PC-9 (cell line): ENCODE measurements around the gene IFNL1. TPM values are rescaled to one million over a fixed set of nuclear protein-coding genes. Genes with fewer than 3 reads are reported as not detected.

ENCODE experiments used
- BruUV-seq: library from RNA; stranded (reverse); fragments of 400-500 nt; replicated peaks from 2 replicates; lab custom pipeline; 2021; lab: Mats Ljungman, UMichigan
- CTCF ChIA-PET: fragments of 300-600 bp; sonication (Branson Sonifier 250); formaldehyde crosslinking; loops from one replicate; lab custom pipeline; 2022; ENCODE audit warnings: antibody characterized with exemption; lab: Charles Lee
- POLR2A ChIA-PET: fragments of 300-600 bp; sonication (Branson Sonifier 250); formaldehyde crosslinking; loops from one replicate; lab custom pipeline; 2022; ENCODE audit warnings: antibody characterized with exemption; ENCODE audit not compliant: unreplicated experiment; lab: Charles Lee
- DNase-seq, 2 experiments: peaks; one replicate each; pipeline versions ENCODE4 v3.0.0 to v3.0.0-alpha.2; 2015 to 2022; ENCODE audit warnings: mixed read lengths in 1 of 2
- H2AFZ ChIP-seq: fragments of 200-600 bp; sonication (generic); 2 replicates; pipeline ENCODE4 v1.8.1; 2017; ENCODE audit warnings: antibody characterized with exemption
- H3F3A ChIP-seq: fragments of 200-600 bp; sonication (generic); 2 replicates; pipeline ENCODE4 v1.8.1; 2017; ENCODE audit warnings: antibody characterized with exemption, mild to moderate bottlenecking, low read depth; ENCODE audit not compliant: insufficient read depth
- H3K27ac ChIP-seq: fragments of 200-600 bp; sonication (generic); 2 replicates; pipeline ENCODE4 v1.6.1; 2016; ENCODE audit warnings: mixed run types
- H3K27me3 ChIP-seq: fragments of 200-600 bp; sonication (generic); 2 replicates; pipeline ENCODE4 v1.6.1; 2016; ENCODE audit warnings: low read depth, mixed run types; ENCODE audit not compliant: insufficient read depth
- H3K36me3 ChIP-seq: fragments of 200-600 bp; sonication (generic); 2 replicates; pipeline ENCODE4 v1.6.1; 2016; ENCODE audit warnings: low read depth, mixed run types
- H3K4me1 ChIP-seq: fragments of 200-600 bp; sonication (generic); replicated peaks from 2 replicates; pipeline ENCODE4 v1.6.1; 2016; ENCODE audit warnings: mixed run types; ENCODE audit not compliant: insufficient read depth
- H3K4me2 ChIP-seq: fragments of 200-600 bp; sonication (generic); 2 replicates; pipeline ENCODE4 v1.6.1; 2017; ENCODE audit warnings: mixed run types
- H3K4me3 ChIP-seq: fragments of 200-600 bp; sonication (generic); 2 replicates; pipeline ENCODE4 v1.6.1; 2016; ENCODE audit warnings: mixed run types
- H3K79me2 ChIP-seq: fragments of 200-600 bp; sonication (generic); 2 replicates; pipeline ENCODE4 v1.6.1; 2017; ENCODE audit warnings: low read depth, mixed run types
- H3K9me2 ChIP-seq: fragments of 200-600 bp; sonication (generic); 2 replicates; pipeline ENCODE4 v1.8.1; 2017; ENCODE audit warnings: mild to moderate bottlenecking; ENCODE audit not compliant: insufficient read depth
- H3K9me3 ChIP-seq: fragments of 200-600 bp; sonication (generic); 2 replicates; pipeline ENCODE4 v1.8.1; 2016; ENCODE audit warnings: low read depth; ENCODE audit not compliant: insufficient read depth
- H4K20me1 ChIP-seq: fragments of 200-600 bp; sonication (generic); 2 replicates; pipeline ENCODE4 v1.8.1; 2017; ENCODE audit not compliant: insufficient read depth
- CTCF ChIP-seq: fragments of 200-600 bp; sonication (generic); conservative IDR thresholded peaks from 2 replicates; pipeline ENCODE4 v1.6.1; 2017; ENCODE audit warnings: mixed run types, antibody characterized with exemption, mild to moderate bottlenecking, moderate library complexity
- EZH2 ChIP-seq: fragments of 200-600 bp; sonication (generic); IDR thresholded peaks from 2 replicates; pipeline ENCODE4 v1.8.0; 2017; ENCODE audit warnings: antibody characterized with exemption, low read depth
- intact Hi-C: fragments of 100-400 bp; cut with micrococcal nuclease; formaldehyde crosslinking; loops from one replicate; pipeline ENCODE4 v1.10.0; 2022; ENCODE audit not compliant: unreplicated experiment
- total RNA-seq: library from RNA; stranded (reverse); gene quantifications from 2 replicates; pipeline ENCODE4 v1.2.3, GENCODE V29; 2021

The IFNL1 gene
- total RNA-seq, 1 experiment from 2014 or later = not detected

- Histone ChIP-seq H3K27ac (no peak overlapping the region), H3K4me3 (no peak overlapping the region), H3K36me3 (no peaks in the 10 kb centered on the region), H3K79me2 (no peaks in the 10 kb centered on the region), H4K20me1 (no peaks in the 10 kb centered on the region), H3K4me2 (no peak overlapping the region), H3F3A (no peaks in the 10 kb centered on the region), H3K27me3 (peaks cover 6% of the 10 kb centered on the region; the same call in 1 of the 2 replicates), H2AFZ (no peak overlapping the region), H3K9me2 (no peaks in the 10 kb centered on the region), H3K9me3 (no peaks in the 10 kb centered on the region), H3K4me1 (no peaks in the 10 kb centered on the region)
- no TSS peak for BruUV-seq
- DNase-seq = no peak
- ChIA-PET POLR2A (no interaction called here), CTCF (no interaction called here)
- TF ChIP-seq EZH2 = no peak
- TF ChIP-seq CTCF = no peak
- intact Hi-C loops = no loop called here
Observed at GRCh38 chr19:39254531-39255345, 41.5 kb upstream of the IFNL1 start.

GRCh38 chr19:39257227-39257626 lies 39.0 kb upstream of the IFNL1 start:
- intact Hi-C loops = no loop called here
- H4K20me1 ChIP-seq = no peaks in the 10 kb centered on the region
- no peaks in the 10 kb centered on the region for H3K36me3 ChIP-seq
- no peak overlapping the region for H3K27ac ChIP-seq
- H3K4me3 ChIP-seq = no peak overlapping the region
- H3K9me3 ChIP-seq = no peaks in the 10 kb centered on the region
- DNase-seq = no peak
- H3K79me2 ChIP-seq = no peaks in the 10 kb centered on the region
- no peak overlapping the region for H2AFZ ChIP-seq
- no TSS peak for BruUV-seq
- CTCF ChIA-PET = no interaction called here
- POLR2A ChIA-PET = no interaction called here
- H3F3A ChIP-seq = no peaks in the 10 kb centered on the region
- 0 out of 2 replicates have a peak, but pooled peaks cover 3% of the 10 kb centered on the region for H3K27me3 ChIP-seq
- H3K9me2 ChIP-seq = no peaks in the 10 kb centered on the region
- no peak overlapping the region for H3K4me2 ChIP-seq
- TF ChIP-seq EZH2 = no peak
- no peak for TF ChIP-seq CTCF
- 0 out of 2 replicates have a peak, but pooled peaks cover 2% of the 10 kb centered on the region for H3K4me1 ChIP-seq

DNA sequence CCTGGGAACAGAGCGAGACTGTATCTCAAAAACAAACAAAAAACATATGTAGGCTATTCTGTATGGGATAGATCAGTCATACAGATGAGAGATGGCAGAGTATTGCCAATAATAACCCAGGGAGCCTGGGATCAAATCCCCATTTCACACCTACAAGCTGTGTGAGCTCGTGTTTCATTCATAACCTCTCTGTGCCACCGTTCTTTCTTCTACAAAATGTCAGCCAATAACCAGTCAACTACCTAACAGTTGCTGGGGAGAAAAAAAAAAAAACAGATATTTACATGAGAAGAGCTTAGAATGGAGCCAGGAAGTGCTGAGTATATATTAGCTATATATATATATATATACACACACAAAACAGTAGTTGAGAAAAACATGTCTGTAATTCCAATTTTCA lies 34.5 kb upstream of the IFNL1 start:
- CTCF ChIA-PET = no interaction called here
- Histone ChIP-seq H3K36me3 (no peaks in the 10 kb centered on the region), H3K9me2 (no peaks in the 10 kb centered on the region), H3F3A (no peaks in the 10 kb centered on the region), H3K4me1 (0 out of 2 replicates have a peak, but pooled peaks cover 8% of the 10 kb centered on the region), H4K20me1 (no peaks in the 10 kb centered on the region), H3K27ac (no peak overlapping the region), H3K4me2 (no peak overlapping the region), H2AFZ (no peak overlapping the region), H3K9me3 (no peaks in the 10 kb centered on the region), H3K4me3 (no peak overlapping the region), H3K79me2 (no peaks in the 10 kb centered on the region), H3K27me3 (no peaks in the 10 kb centered on the region)
- POLR2A ChIA-PET = interaction anchor here (0.6 kb wide), 1 partner anchor 174 kb away, joined by 3 read pairs; the partner anchor contains the start of gene RPS16
- no TSS peak for BruUV-seq
- no peak for TF ChIP-seq CTCF
- TF ChIP-seq EZH2 = no peak
- no peak for DNase-seq
- intact Hi-C loops = no loop called here
